ENCODE measurements around the gene MITF.

The MITF gene, protein sequence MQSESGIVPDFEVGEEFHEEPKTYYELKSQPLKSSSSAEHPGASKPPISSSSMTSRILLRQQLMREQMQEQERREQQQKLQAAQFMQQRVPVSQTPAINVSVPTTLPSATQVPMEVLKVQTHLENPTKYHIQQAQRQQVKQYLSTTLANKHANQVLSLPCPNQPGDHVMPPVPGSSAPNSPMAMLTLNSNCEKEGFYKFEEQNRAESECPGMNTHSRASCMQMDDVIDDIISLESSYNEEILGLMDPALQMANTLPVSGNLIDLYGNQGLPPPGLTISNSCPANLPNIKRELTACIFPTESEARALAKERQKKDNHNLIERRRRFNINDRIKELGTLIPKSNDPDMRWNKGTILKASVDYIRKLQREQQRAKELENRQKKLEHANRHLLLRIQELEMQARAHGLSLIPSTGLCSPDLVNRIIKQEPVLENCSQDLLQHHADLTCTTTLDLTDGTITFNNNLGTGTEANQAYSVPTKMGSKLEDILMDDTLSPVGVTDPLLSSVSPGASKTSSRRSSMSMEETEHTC

GRCh38 chr3:69739204-69740102, at the start of gene MITF:
TSS of gene MITF (plus strand) at chr3:69739464. CDS start at chr3:69739598, 134 bp downstream.
- DNase-seq = peak; percentile 24

GRCh38 chr3:69691860-69692259, 47.4 kb upstream of the MITF start:
- no peak for DNase-seq

- DNase-seq = no peak
Measured at GRCh38 chr3:69692761-69693160, 46.5 kb upstream of the MITF start.

DNA sequence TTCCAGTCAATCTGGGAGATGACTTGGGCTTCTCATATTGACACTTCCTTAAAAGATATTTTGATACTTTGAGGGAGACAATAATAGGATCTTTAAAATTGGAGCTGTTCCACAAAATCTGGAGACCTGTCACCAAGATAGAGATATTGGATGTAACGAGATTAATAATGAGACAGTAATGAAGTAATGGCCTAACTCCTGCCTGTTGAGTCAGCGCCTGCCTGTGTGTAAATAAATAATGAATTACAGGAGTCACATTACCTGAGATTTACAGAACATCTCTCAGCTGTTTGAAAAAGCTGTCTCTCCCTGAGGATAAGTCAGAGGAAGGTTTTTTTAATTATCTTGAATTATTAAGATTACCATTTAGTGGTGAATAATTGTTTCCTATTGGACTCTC, 43.8 kb upstream of the MITF start:
- DNase-seq = no peak

DNA sequence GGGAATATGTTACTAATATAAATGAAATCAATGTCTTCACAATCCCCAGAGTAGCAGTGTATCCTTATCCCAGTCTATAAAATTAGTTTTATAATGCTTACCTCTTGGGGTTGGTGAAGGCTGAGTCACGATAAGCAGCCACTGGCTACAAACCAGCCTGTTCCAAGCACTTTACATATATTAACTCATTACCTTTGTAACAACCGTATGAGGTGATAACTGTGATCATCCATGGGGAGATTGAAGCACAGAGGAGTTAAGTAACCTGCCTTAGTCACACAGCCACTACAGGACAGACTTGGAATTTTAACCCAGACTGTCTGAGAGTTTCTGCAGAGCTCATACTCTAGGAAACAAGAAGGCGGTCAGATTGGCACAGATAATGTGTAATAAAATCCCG, 43.3 kb upstream of the MITF start:
- no peak for DNase-seq

- DNase-seq = no peak
Measured at GRCh38 chr3:69696367-69696766, 42.9 kb upstream of the MITF start.

- DNase-seq = no peak
Measured at GRCh38 chr3:69697381-69697780, 41.9 kb upstream of the MITF start.

- DNase-seq = no peak
Measured at GRCh38 chr3:69698728-69699127, 40.5 kb upstream of the MITF start.

GRCh38 chr3:69699183-69699582, 40.1 kb upstream of the MITF start:
- DNase-seq = no peak

- no peak for DNase-seq
Measured at GRCh38 chr3:69700949-69701348, 38.3 kb upstream of the MITF start.

- no peak for DNase-seq
Measured at GRCh38 chr3:69710153-69710977, 28.9 kb upstream of the MITF start.

DNA sequence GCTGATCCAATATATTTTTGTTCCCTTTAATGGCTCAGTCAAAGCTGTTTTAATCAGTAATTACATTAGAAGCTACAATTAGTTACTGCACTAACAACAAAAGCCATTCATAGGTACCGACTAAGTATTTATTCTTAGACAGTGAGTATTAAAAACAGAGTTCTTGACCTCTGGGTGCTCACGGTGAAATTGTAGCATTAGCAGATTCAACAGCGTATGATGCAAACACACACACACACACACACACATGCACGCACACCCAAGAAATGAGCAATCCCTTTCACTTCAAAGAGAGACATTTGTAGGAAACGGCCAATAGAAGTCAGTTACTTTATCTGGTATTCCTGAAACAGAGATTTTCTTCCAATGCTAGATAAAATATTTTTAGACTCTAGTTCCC, 27.0 kb upstream of the MITF start:
- no peak for DNase-seq

- no peak for DNase-seq
Measured at GRCh38 chr3:69712933-69713332, 26.3 kb upstream of the MITF start.

- DNase-seq = no peak
Measured at GRCh38 chr3:69715204-69715603, 24.1 kb upstream of the MITF start.

DNA sequence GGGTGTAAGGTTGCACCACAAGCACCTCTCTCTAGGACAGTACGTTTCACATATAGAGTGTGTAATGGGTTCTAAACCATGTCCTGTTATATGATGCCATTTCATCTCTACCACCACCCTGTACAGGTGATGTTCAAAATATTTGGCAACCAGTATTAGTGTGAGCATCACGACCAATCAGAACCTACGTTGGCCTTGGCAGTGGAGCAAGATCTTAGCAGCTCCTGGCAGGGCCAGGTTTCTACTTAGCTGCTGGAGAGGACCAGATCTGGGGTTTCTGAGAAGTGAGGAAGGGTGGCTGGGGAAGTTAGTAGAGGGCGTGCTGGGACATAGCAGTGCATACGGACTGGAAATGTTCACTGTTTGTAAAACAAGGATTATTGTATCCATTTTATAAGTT, 23.1 kb upstream of the MITF start:
- DNase-seq = no peak

DNA sequence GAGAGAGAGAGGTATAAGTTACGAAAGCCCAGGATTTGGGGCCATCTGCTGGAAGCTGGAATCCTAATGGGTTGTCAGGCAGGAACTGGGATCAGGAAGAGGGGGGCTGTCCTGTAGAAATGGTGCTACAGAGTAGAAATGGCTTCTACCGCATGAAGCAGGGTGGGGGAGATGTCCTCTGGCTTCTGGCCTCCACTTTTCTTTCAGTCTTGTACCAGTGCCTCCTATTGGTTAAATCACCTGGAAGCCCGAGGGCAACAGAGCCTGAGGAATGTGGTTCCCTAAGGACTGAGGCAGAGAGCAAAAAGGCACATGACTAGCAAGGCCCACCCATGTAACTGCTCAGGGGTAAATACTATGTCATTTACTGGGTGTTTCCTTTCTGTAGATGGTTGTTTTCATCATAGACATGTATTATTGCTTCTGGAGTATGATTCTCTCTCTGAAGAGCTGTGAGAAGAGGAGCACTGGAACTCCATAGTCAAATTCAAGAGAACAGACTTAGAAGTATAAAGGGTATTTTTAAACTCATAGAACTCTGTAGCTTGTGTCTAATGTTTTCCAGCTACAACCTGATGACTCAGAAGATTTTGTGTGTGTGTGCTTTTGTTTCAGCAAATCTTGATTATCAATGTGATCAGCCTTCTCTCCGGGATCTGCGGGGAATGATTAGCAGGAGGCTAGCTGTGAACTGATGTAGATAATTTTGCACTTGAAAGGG, 20.2 kb upstream of the MITF start:
- no peak for DNase-seq

DNA sequence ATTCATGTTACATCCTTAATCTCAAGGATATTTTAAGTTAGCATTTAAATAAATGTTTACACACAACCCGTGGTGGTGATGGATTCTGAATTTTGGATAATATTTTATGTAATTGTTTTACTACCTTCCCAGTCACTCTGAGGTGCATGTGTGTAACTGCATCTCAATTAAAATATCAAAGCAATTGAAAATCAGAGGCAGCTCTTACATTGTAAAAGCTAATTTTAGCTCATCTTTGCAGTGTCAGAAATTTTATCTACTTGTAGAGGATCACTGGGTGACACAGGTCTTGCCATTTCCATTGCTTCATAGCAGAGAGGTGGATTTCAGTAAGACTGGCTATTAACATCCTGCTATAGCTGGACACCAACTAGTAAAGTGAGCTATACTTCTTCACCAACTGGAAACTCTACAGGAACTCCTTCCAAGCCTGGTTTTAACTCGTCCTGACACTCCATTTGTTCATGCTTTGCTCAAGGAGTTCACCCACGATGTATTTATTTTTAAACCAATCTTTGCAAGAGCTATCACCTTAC, 19.6 kb upstream of the MITF start:
- DNase-seq = no peak

GRCh38 chr3:69720824-69721223, 18.4 kb upstream of the MITF start:
- no peak for DNase-seq

DNA sequence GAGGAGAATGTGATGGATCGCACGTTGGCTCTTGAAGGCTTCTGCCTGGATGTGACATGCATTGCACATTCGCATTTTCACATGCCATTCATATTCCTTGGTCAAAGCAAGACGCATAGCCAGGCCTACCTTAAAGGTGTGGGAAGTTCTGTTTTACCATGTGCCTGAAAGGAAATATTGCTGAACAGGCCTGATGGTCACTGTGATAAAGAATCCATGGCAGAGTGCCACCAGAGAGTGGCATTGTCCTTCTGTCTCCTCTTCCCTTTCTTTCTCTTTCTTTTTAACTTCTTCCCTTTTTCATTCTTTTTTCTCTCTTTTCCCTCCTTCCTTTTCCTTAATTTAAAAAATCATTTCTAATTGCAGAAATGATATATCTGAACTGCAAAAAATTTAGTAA, 15.9 kb upstream of the MITF start:
- no peak for DNase-seq

GRCh38 chr3:69724722-69725435, 14.4 kb upstream of the MITF start:
- DNase-seq = no peak

DNA sequence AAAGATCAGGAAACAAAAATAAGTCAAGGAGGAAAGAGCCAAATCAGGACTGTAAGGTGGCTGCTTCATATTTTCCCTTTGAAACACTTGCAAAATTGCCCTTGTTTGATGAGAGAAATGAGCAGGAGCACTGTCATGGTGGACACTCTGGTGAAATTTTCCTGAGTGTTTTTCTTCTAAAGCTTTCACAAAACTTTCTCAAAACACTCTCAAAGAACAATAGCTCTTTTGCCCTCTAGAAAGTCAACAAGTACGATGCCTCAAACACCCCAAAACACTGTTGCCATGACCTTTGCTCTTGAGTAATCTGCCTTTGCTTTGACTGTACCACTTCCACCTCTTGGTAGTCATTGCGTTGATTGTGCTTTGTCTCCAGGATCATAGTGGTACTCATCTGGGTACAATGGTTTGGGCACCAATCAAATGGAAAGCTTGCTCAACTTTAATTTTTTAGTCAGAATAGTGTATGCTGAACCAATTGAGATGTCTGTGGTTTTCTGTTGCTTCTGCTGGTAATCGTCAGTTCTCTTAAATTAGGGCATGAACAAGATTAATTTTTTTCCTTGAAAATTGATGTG, 13.2 kb upstream of the MITF start:
- no peak for DNase-seq

Measured in CD4-positive, alpha-beta T cell treated with Interleukin-12 subunit alpha and Interleukin-12 subunit beta, for 1 hour (primary cell).